Fibroblast of pulmonary artery (primary cell): ENCODE data around the gene CCDC50.

Experiments
- DNase-seq: peaks from one replicate; pipeline ENCODE4 v3.0.0-alpha.2; 2010; ENCODE audit warnings: low read depth
- H3K4me3 ChIP-seq: replicated peaks from 2 replicates; pipeline ENCODE4 v1.5.1; 2011; ENCODE audit warnings: low read depth, mild to moderate bottlenecking, control low read depth, low read length, moderate library complexity
- CTCF ChIP-seq: IDR thresholded peaks from 2 replicates; pipeline ENCODE4 v1.5.1; 2011; ENCODE audit warnings: mild to moderate bottlenecking, control low read depth, low read length, inconsistent platforms; ENCODE audit errors: missing control alignments

Gene CCDC50

GRCh38 chr3:191328962-191329653, at the start of gene CCDC50:
TSS of gene CCDC50 (plus strand) at chr3:191329394. CDS start at chr3:191329675, 281 bp downstream.
- peak within 1 kb of the TSS; percentile 76 for H3K4me3 ChIP-seq
- peak; percentile 79 for DNase-seq
- no peak for TF ChIP-seq CTCF

- no peak for TF ChIP-seq CTCF
- H3K4me3 ChIP-seq = no peak overlapping the region
- no peak for DNase-seq
These were observed 49.1 kb upstream of the CCDC50 start for GRCh38 chr3:191280111-191280510.

GRCh38 chr3:191280882-191281281, 48.3 kb upstream of the CCDC50 start:
- no peak for TF ChIP-seq CTCF
- no peak for DNase-seq
- no peak overlapping the region for H3K4me3 ChIP-seq

- DNase-seq = no peak
- no peak for TF ChIP-seq CTCF
- no peak overlapping the region for H3K4me3 ChIP-seq
These were observed 46.7 kb upstream of the CCDC50 start for GRCh38 chr3:191282251-191283185.

GRCh38 chr3:191283400-191283799, 45.8 kb upstream of the CCDC50 start:
- no peak for TF ChIP-seq CTCF
- H3K4me3 ChIP-seq = no peak overlapping the region
- DNase-seq = no peak

GRCh38 chr3:191290311-191291025, 38.7 kb upstream of the CCDC50 start:
- H3K4me3 ChIP-seq = no peak overlapping the region
- DNase-seq = no peak
- no peak for TF ChIP-seq CTCF
